NCI-H1694 (cell line): Measurements from ENCODE around the gene AFG1L.
"Not testable (repeated sequence)": the region's sequence is repeated elsewhere in the genome, so short reads cannot be mapped to it uniquely, and the experiment has no call there.

ENCODE experiments used
- DNase-seq: peaks from one replicate; lab custom pipeline; 2025; lab: John Stamatoyannopoulos, UW

Gene AFG1L

GRCh38 chr6:108556866-108557493, 262.1 kb downstream of the AFG1L start:
- no peak for DNase-seq

GRCh38 chr6:108557494-108558371, 262.9 kb downstream of the AFG1L start:
- no peak for DNase-seq

- peak; percentile 92 for DNase-seq
Observed at GRCh38 chr6:108558372-108559096, 263.7 kb downstream of the AFG1L start.

GRCh38 chr6:108559097-108559883, 264.4 kb downstream of the AFG1L start:
- DNase-seq, result peak; percentile 22

GRCh38 chr6:108559884-108560462, 265.1 kb downstream of the AFG1L start:
- DNase-seq, result no peak

GRCh38 chr6:108560463-108561308, 265.8 kb downstream of the AFG1L start, which contains the start of gene FOXO3:
TSS of gene FOXO3 (plus strand) at chr6:108560917. CDS start at chr6:108561209, 292 bp downstream.
- no peak for DNase-seq

- DNase-seq, result not testable (repeated sequence)
Observed at GRCh38 chr6:108561309-108561647, 266.4 kb downstream of the AFG1L start.

GRCh38 chr6:108561742-108562502, 267.1 kb downstream of the AFG1L start:
- no peak for DNase-seq

GRCh38 chr6:108562503-108562993, 267.7 kb downstream of the AFG1L start:
- DNase-seq, result no peak

- no peak for DNase-seq
Observed at GRCh38 chr6:108563292-108563691, 268.4 kb downstream of the AFG1L start.

- DNase-seq, result no peak
Observed at GRCh38 chr6:108564178-108564577, 269.3 kb downstream of the AFG1L start.

GRCh38 chr6:108565091-108565766, 270.4 kb downstream of the AFG1L start:
- no peak for DNase-seq

- no peak for DNase-seq
Observed at GRCh38 chr6:108565893-108566292, 271.0 kb downstream of the AFG1L start.

- DNase-seq, result no peak
Observed at GRCh38 chr6:108566406-108566805, 271.6 kb downstream of the AFG1L start.

GRCh38 chr6:108568101-108568500, 273.2 kb downstream of the AFG1L start:
- DNase-seq, result no peak

- no peak for DNase-seq
Observed at GRCh38 chr6:108568551-108569305, 273.9 kb downstream of the AFG1L start.

- DNase-seq, result no peak
Observed at GRCh38 chr6:108570517-108570916, 275.7 kb downstream of the AFG1L start.

GRCh38 chr6:108574457-108575141, 279.7 kb downstream of the AFG1L start:
- no peak for DNase-seq
